Measurements from ENCODE around the gene OMA1. TPM values are rescaled to one million over a fixed set of nuclear protein-coding genes. Genes with fewer than 3 reads are reported as not detected.
A peak's percentile ranks its signal among the peaks of the same experiment; 100 is the strongest.

OMA1 gene
- total RNA-seq, 1 experiment from 2014 or later: 21.9 TPM

DNA sequence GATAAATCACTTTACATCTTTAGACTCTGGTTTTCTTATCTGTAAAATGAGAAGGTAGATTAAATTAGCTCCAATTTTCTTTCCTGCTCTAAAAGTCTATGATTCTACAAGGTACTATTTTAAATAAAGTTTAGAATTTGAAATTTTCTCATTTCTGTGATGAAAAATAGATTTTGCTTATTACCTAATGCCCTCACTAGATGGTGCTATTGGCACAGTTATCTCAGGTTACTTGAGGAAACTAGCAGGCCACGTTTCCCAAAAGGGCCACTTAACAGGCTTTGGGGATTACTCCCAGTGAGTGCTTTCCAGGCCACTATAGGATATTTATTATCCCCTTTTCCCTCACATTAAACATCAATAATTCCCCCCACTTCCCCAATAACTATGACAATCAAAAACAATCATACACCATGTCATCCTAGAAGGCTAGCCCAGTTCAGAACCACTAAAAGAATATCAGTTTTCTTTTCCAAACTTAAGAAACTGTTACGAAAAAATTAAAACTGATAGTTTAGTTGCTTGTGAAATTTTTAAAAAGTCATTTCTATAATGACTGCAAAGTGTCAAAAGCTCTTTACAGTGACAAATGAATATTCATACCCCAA, 30.6 kb downstream of the OMA1 start:
- Histone ChIP-seq H4K20me1 (ENCODE audit: insufficient read depth) (no peaks in the 10 kb centered on the region), H3K27ac (ENCODE audit: low read depth, low read length) (no peak overlapping the region), H3K4me1 (ENCODE audit: control insufficient read depth in 1 of 2, insufficient read depth in 2 of 2, low read length in 2 of 2) (no peaks in the 10 kb centered on the region), H3K27me3 (ENCODE audit: insufficient read depth, low read length) (no peaks in the 10 kb centered on the region), H3K4me3 (replicated peaks in 1 of 2; ENCODE audit: low read depth in 1 of 2, low read length in 2 of 2) (no peak overlapping the region), H3K4me2 (ENCODE audit: low read length) (no peak overlapping the region), H3K9me3 (ENCODE audit: control insufficient read depth in 1 of 2, insufficient read depth in 1 of 2, low read depth in 1 of 2, low read length in 2 of 2) (peaks cover 4 to 5% of the 10 kb centered on the region in 2 experiments; a peak in 2 of 4 replicates), H2AFZ (ENCODE audit: low read depth, low read length, poor library complexity, severe bottlenecking) (no peak overlapping the region), H3K79me2 (ENCODE audit: insufficient read depth, low read length) (no peaks in the 10 kb centered on the region), H3K36me3 (ENCODE audit: control insufficient read depth in 1 of 2, insufficient read depth in 2 of 2, low read length in 2 of 2) (peaks cover 0 to 13% of the 10 kb centered on the region in 2 experiments; a peak in 1 of 4 replicates), H3K9ac (ENCODE audit: low read length) (no peak overlapping the region), H3K9me2 (ENCODE audit: insufficient read depth) (no peaks in the 10 kb centered on the region)
- DNase-seq (ENCODE audit: low read depth, low spot score) (peak; percentile 69), ATAC-seq (peak; percentile 76)
- ChIA-PET RAD21 (ENCODE audit: low non-redundant PET in 1 of 2, low total read pairs in 2 of 2, uncharacterized antibody in 2 of 2, unreplicated experiment in 2 of 2) (interaction anchor here in 1 of 2 experiments (1.0 kb wide), 1 partner anchor 136 kb away, joined by 4 read pairs; no protein-coding TSS in a partner anchor), CTCF (interaction anchor here (1.0 to 4.7 kb wide), 6 partner anchors 10 to 1243 kb away, joined by 3 to 33 read pairs (median 4); no protein-coding TSS in a partner anchor), POLR2A (no interaction called here)
- intact Hi-C loops (cut with micrococcal nuclease): loop anchor here (1.0 to 10.0 kb wide), 5 partner anchors 136 to 1429 kb away; no protein-coding TSS in a partner anchor
- TF ChIP-seq EZH2 (IDR thresholded peaks at IDR 0.05) (no peak), EZH2phosphoT487 (IDR thresholded peaks at IDR 0.05; ENCODE audit: borderline replicate concordance) (no peak), FOSL1 (IDR thresholded peaks at IDR 0.05; ENCODE audit: low read depth) (no peak), RAD21 (IDR thresholded peaks at IDR 0.05; ENCODE audit: low read depth) (peak; percentile 92), POLR2A (IDR thresholded peaks at IDR 0.05; ENCODE audit: borderline replicate concordance, extremely low read depth, insufficient read depth, insufficient read length) (no peak), CEBPB (IDR thresholded peaks at IDR 0.05; ENCODE audit: low read depth) (no peak)
- TF ChIP-seq, protein P1, sequence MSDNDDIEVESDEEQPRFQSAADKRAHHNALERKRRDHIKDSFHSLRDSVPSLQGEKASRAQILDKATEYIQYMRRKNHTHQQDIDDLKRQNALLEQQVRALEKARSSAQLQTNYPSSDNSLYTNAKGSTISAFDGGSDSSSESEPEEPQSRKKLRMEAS (IDR thresholded peaks at IDR 0.05): 0 out of 2 replicates have a peak, but pooled peaks have one; percentile 12
- TF ChIP-seq, protein P2, sequence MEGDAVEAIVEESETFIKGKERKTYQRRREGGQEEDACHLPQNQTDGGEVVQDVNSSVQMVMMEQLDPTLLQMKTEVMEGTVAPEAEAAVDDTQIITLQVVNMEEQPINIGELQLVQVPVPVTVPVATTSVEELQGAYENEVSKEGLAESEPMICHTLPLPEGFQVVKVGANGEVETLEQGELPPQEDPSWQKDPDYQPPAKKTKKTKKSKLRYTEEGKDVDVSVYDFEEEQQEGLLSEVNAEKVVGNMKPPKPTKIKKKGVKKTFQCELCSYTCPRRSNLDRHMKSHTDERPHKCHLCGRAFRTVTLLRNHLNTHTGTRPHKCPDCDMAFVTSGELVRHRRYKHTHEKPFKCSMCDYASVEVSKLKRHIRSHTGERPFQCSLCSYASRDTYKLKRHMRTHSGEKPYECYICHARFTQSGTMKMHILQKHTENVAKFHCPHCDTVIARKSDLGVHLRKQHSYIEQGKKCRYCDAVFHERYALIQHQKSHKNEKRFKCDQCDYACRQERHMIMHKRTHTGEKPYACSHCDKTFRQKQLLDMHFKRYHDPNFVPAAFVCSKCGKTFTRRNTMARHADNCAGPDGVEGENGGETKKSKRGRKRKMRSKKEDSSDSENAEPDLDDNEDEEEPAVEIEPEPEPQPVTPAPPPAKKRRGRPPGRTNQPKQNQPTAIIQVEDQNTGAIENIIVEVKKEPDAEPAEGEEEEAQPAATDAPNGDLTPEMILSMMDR (IDR thresholded peaks at IDR 0.05 in 2 of 3, conservative IDR thresholded peaks at IDR 0.05 in 1 of 3; ENCODE audit: borderline replicate concordance in 1 of 3, insufficient read depth in 1 of 3, low read depth in 2 of 3, low read length in 2 of 3): peak; percentile 49 to 77 (median 71)
- no TSS peak for BruUV-seq (replicated peaks)

Measured in HCT116 (cell line).